Adrenal gland (tissue), 12 donors: Measurements from ENCODE around the gene PGD. TPM values are rescaled to one million over a fixed set of nuclear protein-coding genes. Genes with fewer than 3 reads are reported as not detected.
A peak's percentile ranks its signal among the peaks of the same experiment; 100 is the strongest.

ENCODE experiments used
- DNase-seq, 7 donors: peaks; one replicate each; pipeline ENCODE4 v3.0.0-alpha.2; 2019 to 2020
- H3K27ac ChIP-seq, 5 donors: fragments of 200-600 bp; sonication (generic) in 4 of 5; 1 replicate in 3 of 5; 2 replicates in 2 of 5; pipeline versions ENCODE4 v1.5.1 to v1.8.0; 2016 to 2020; ENCODE audit warnings: mild to moderate bottlenecking in 1 of 5
- H3K27me3 ChIP-seq: fragments of 200-600 bp; 2 replicates; pipeline ENCODE4 v1.8.0; 2021
- H3K36me3 ChIP-seq, 2 donors: fragments of 200-600 bp; replicated peaks in 1 of 2; 1 replicate in 1 of 2; 2 replicates in 1 of 2; pipeline versions ENCODE4 v1.5.1 to v1.8.0; 2018 to 2022
- H3K4me1 ChIP-seq, 2 donors: fragments of 200-600 bp; replicated peaks in 1 of 2; 1 replicate in 1 of 2; 2 replicates in 1 of 2; pipeline versions ENCODE4 v1.5.1 to v1.8.0; 2018 to 2021
- H3K4me3 ChIP-seq, 4 donors: fragments of 200-600 bp; sonication (generic) in 3 of 4; one replicate each; pipeline ENCODE4 v1.5.1; 2016 to 2018
- H3K9me3 ChIP-seq, 3 donors: fragments of 200-600 bp; sonication (generic) in 1 of 3; replicated peaks in 1 of 3; 1 replicate in 2 of 3; 2 replicates in 1 of 3; pipeline versions ENCODE4 v1.5.1 to v1.8.0; 2016 to 2021
- CTCF ChIP-seq, 6 experiments: fragments of 450-650 bp in 4 of 6; fragments of 200-600 bp in 2 of 6; sonication (generic) in 1 of 6; IDR thresholded peaks; 1 replicate in 5 of 6; 2 replicates in 1 of 6; pipeline versions ENCODE4 v1.5.1 to v1.8.0; 2016 to 2021; ENCODE audit warnings: antibody characterized with exemption in 6 of 6, mild to moderate bottlenecking in 2 of 6, moderate library complexity in 1 of 6
- POLR2A ChIP-seq, 2 donors: fragments of 450-650 bp; IDR thresholded peaks; one replicate each; pipeline ENCODE4 v1.6.1; 2017; ENCODE audit warnings: antibody characterized with exemption in 2 of 2, mild to moderate bottlenecking in 2 of 2, moderate library complexity in 1 of 2
- WGBS, 4 donors: extraction: QIAGEN DNeasy Blood & Tissue Kit in 2 of 4; methylation state at CpG; one replicate each; pipeline versions ENCODE4 v1.1.5 to v1.1.7; 2013 to 2017; 5-methylcytosine and 5-hydroxymethylcytosine counted together
- intact Hi-C, 2 donors: fragments of 100-400 bp; cut with DNase I; formaldehyde crosslinking; loops; one replicate each; pipeline versions ENCODE4 v1.14.1 to v1.15.0; 2022 to 2023
- polyA plus RNA-seq, 3 donors: library from polyadenylated mRNA; stranded (reverse); fragments of 200-250 nt in 2 of 3; fragments of 350-450 nt in 1 of 3; fragmentation: Illumina TruSeq in 1 of 3; extraction: RNeasy Lipid Tissue Mini Kit (QIAGEN cat#74804) in 1 of 3; gene quantifications; one replicate each; pipeline ENCODE4 v1.2.3, GENCODE V29; 2013 to 2014
- total RNA-seq, 9 donors: library from RNA; depleted of rRNA in 4 of 9; stranded (reverse); fragments of >200 nt in 4 of 9; fragments of 120-200 nt in 1 of 9; fragmentation: NEBNext Ultra II Directional in 1 of 9; extraction: Animal tissue kit (Norgen Biotek cat#: 25700) in 1 of 9; gene quantifications; one replicate each; pipeline versions ENCODE4 v1.1.0 to v1.2.4, GENCODE V29; 2013 to 2023
- donor health status: healthy with polysubstance abuse.
- donor health status: Bipolar disorder and iron deficiency.
- donor health status: DM: yes; HTN: yes; CAD: no.
- donor health status: DM: no; HTN: no; CAD: no.
- donor health status: DM: no; HTN: no; CAD: no.
- donor health status: DM: yes; HTN: yes; CAD: no.

PGD gene
- total and polyA plus RNA-seq, 12 donors, result 32.2 to 170 (median 84.6) TPM

- Histone ChIP-seq H3K9me3 (no peaks in the 10 kb centered on the region), H3K4me1 (peaks cover 9 to 20% of the 10 kb centered on the region in 2 donors), H3K4me3 (no peak overlapping the region), H3K27me3 (no peaks in the 10 kb centered on the region), H3K36me3 (no peaks in the 10 kb centered on the region), H3K27ac (no peak overlapping the region)
- no peak for TF ChIP-seq CTCF (IDR thresholded peaks at IDR 0.05)
- no peak for TF ChIP-seq POLR2A (IDR thresholded peaks at IDR 0.05)
- intact Hi-C loops, result loop anchor here in 1 of 2 donors (5.0 kb wide), 1 partner anchor 52 kb away; no protein-coding TSS in a partner anchor
- no peak for DNase-seq
- WGBS, 4 donors, result 81 to 100% (median 84%) methylated on average over 4 to 5 of the region's 5 CpGs
Measured at GRCh38 chr1:10428984-10429383, 30.1 kb downstream of the PGD start.

- Histone ChIP-seq H3K4me1 (peaks cover 9 to 20% of the 10 kb centered on the region in 2 donors), H3K27ac (peak overlapping the region in 2 of 5 donors; percentile 39 to 79), H3K27me3 (no peaks in the 10 kb centered on the region), H3K9me3 (no peaks in the 10 kb centered on the region), H3K36me3 (no peaks in the 10 kb centered on the region), H3K4me3 (peak overlapping the region in 2 of 4 donors; percentile 65 to 70)
- intact Hi-C loops, result loop anchor here (5.0 kb wide), 2 partner anchors 53 to 62 kb away; no protein-coding TSS in a partner anchor
- no peak for TF ChIP-seq POLR2A (IDR thresholded peaks at IDR 0.05)
- TF ChIP-seq CTCF (IDR thresholded peaks at IDR 0.05), result no peak
- DNase-seq, result peak in 1 of 7 donors; percentile 21
- WGBS, 4 donors, result 0 to 28% (median 19%) methylated on average over 5 to 16 of the region's 16 CpGs
Measured at GRCh38 chr1:10429868-10430215, 31.0 kb downstream of the PGD start.

- H3K36me3 ChIP-seq, result no peaks in the 10 kb centered on the region
- H3K27ac ChIP-seq, result peak within 1 kb of the TSS in 2 of 5 donors; percentile 39 to 79
- intact Hi-C loops, result loop anchor here (5.0 kb wide), 1 partner anchor 62 kb away; no protein-coding TSS in a partner anchor
- peak; percentile 83 to 95 (median 90) for DNase-seq
- no peaks in the 10 kb centered on the region for H3K9me3 ChIP-seq
- no peaks in the 10 kb centered on the region for H3K27me3 ChIP-seq
- peak within 1 kb of the TSS; percentile 15 to 70 (median 68) for H3K4me3 ChIP-seq
- WGBS, 4 donors, result 0% methylated on average over 8 to 95 of the region's 95 CpGs
- peaks cover 9 to 20% of the 10 kb centered on the region in 2 donors for H3K4me1 ChIP-seq
- TF ChIP-seq POLR2A (IDR thresholded peaks at IDR 0.05), result no peak
- peak; percentile 75 to 99 (median 94) for TF ChIP-seq CTCF (IDR thresholded peaks at IDR 0.05)
Measured at GRCh38 chr1:10430216-10431069, 31.6 kb downstream of the PGD start, which contains the start of gene CENPS. Gene CENPS (plus strand): TSS chr1:10430433. CDS start chr1:10430518, 85 bp downstream.

- peak in 1 of 7 donors; percentile 60 for DNase-seq
- peaks cover 9 to 20% of the 10 kb centered on the region in 2 donors for H3K4me1 ChIP-seq
- TF ChIP-seq POLR2A (IDR thresholded peaks at IDR 0.05) (no peak), CTCF (IDR thresholded peaks at IDR 0.05) (no peak)
- H3K4me3 ChIP-seq, result peak overlapping the region; percentile 15 to 70 (median 68)
- H3K27me3 ChIP-seq, result no peaks in the 10 kb centered on the region
- H3K9me3 ChIP-seq, result no peaks in the 10 kb centered on the region
- intact Hi-C loops, result loop anchor here (5.0 kb wide), 1 partner anchor 61 kb away; no protein-coding TSS in a partner anchor
- WGBS, 4 donors, result 22 to 29% (median 25%) methylated on average over 25 to 30 of the region's 30 CpGs
- H3K36me3 ChIP-seq, result no peaks in the 10 kb centered on the region
- H3K27ac ChIP-seq, result peak overlapping the region in 2 of 5 donors; percentile 39 to 79
Measured at GRCh38 chr1:10431070-10431730, 32.3 kb downstream of the PGD start.
